ENCODE measurements around the gene CPNE4. TPM values are rescaled to one million over a fixed set of nuclear protein-coding genes. Genes with fewer than 3 reads are reported as not detected.

The CPNE4 gene
- total and polyA plus RNA-seq, 2 donors (not counting 3 experiments of a cell fraction or from before 2014, with no cell fraction given): not detected

GRCh38 chr3:131922356-131922755 lies 112.5 kb downstream of the CPNE4 start:
- DNase-seq (ENCODE audit: low read depth, low spot score): no peak

More at GRCh38 chr3:131922356-131922755, 112.5 kb downstream of the CPNE4 start:
- BruUV-seq (replicated peaks): no TSS peak
- H3K4me2 ChIP-seq (ENCODE audit: insufficient read depth, low read length): no peak overlapping the region
- no peaks in the 10 kb centered on the region for H3K36me3 ChIP-seq (ENCODE audit: control insufficient read depth in 2 of 2, extremely low read depth in 1 of 2, insufficient read depth in 2 of 2, low read length in 2 of 2)
- H3K4me1 ChIP-seq (ENCODE audit: control insufficient read depth, extremely low read depth, insufficient read depth, low read length): no peaks in the 10 kb centered on the region
- no peaks in the 10 kb centered on the region for H3K9me1 ChIP-seq (replicated peaks; ENCODE audit: control insufficient read depth, extremely low read depth, insufficient read depth, low read length)
- TF ChIP-seq EZH2 (IDR thresholded peaks at IDR 0.05; ENCODE audit: borderline replicate concordance, low read depth, low read length, severe bottlenecking) (no peak), JUN (IDR thresholded peaks at IDR 0.05; ENCODE audit: borderline replicate concordance, insufficient read depth, insufficient read length, low read depth) (no peak), GATA2 (IDR thresholded peaks at IDR 0.05; ENCODE audit: insufficient read depth, insufficient read length, low read depth, low read length) (no peak), POLR2AphosphoS5 (IDR thresholded peaks at IDR 0.05; ENCODE audit: insufficient read depth, low read depth, low read length) (no peak), CTCF (IDR thresholded peaks at IDR 0.05; ENCODE audit: extremely low read depth in 1 of 2, insufficient read depth in 1 of 2, low read depth in 1 of 2, low read length in 2 of 2) (no peak), MAX (IDR thresholded peaks at IDR 0.05; ENCODE audit: insufficient read depth, insufficient read length) (no peak), POLR2A (IDR thresholded peaks at IDR 0.05; ENCODE audit: low read depth, low read length) (no peak), MYC (IDR thresholded peaks at IDR 0.05; ENCODE audit: low read depth, low read length) (no peak), FOS (IDR thresholded peaks at IDR 0.05; ENCODE audit: borderline replicate concordance, insufficient read depth, low read length) (no peak)
- dilution Hi-C loops (cut with MboI; ENCODE audit: extremely low pct_ligation_motif_present, low sequenced_read_pairs) (no loop called here), intact Hi-C loops (cut with micrococcal nuclease) (no loop called here)
- FAIRE-seq: no peak
- CTCF ChIA-PET: no interaction called here
- no peak overlapping the region for H3K9ac ChIP-seq (replicated peaks; ENCODE audit: extremely low read depth, insufficient read depth, low read length)
- POLR2A ChIA-PET: no interaction called here
- no peaks in the 10 kb centered on the region for H3K9me3 ChIP-seq (replicated peaks; ENCODE audit: control insufficient read depth, insufficient read depth, low read length)
- no peaks in the 10 kb centered on the region for H3K27me3 ChIP-seq (ENCODE audit: control insufficient read depth in 2 of 2, insufficient read depth in 2 of 2, low read length in 2 of 2)
- no peak overlapping the region for H3K4me3 ChIP-seq (replicated peaks in 1 of 3; ENCODE audit: insufficient read depth in 1 of 3, low read depth in 1 of 3, low read length in 3 of 3)
- H4K20me1 ChIP-seq (replicated peaks; ENCODE audit: control insufficient read depth, extremely low read depth, insufficient read depth, low read length): no peaks in the 10 kb centered on the region
- H2AFZ ChIP-seq (ENCODE audit: low read depth, low read length): no peak overlapping the region
- no peaks in the 10 kb centered on the region for H3K79me2 ChIP-seq (ENCODE audit: control insufficient read depth, insufficient read depth, low read length)
- no peak overlapping the region for H3K27ac ChIP-seq (ENCODE audit: insufficient read depth, low read depth, low read length)

Measured in endothelial cell of umbilical vein (primary cell).